HepG2 (cell line): ENCODE data around the gene TTC19. TPM values are rescaled to one million over a fixed set of nuclear protein-coding genes. Genes with fewer than 3 reads are reported as not detected.

Experiments
- ATAC-seq: fragments of 200-7000 bp; cut with Tn5 transposase; 3 replicates; pipeline ENCODE4 v1.9.1; 2020; ENCODE audit warnings: mild to moderate bottlenecking, moderate library complexity
- BruUV-seq: library from RNA; stranded (reverse); fragments of 400-500 nt; replicated peaks from 2 replicates; lab custom pipeline; 2021; lab: Mats Ljungman, UMichigan
- CTCF ChIA-PET: fragments of 300-600 bp; formaldehyde crosslinking; extraction: SDS; loops from one replicate; lab custom pipeline; 2021; ENCODE audit warnings: low total read pairs, inconsistent platforms, low intra/inter-chr PET ratio; lab: Yijun Ruan, JAX
- POLR2A ChIA-PET: fragments of 350-600 bp; sonication (Branson Sonifier 250); formaldehyde crosslinking; loops from one replicate; lab custom pipeline; 2020; ENCODE audit warnings: antibody characterized with exemption, inconsistent platforms; lab: Yijun Ruan, JAX
- DNase-seq: peaks from one replicate; pipeline ENCODE4 v3.0.0-alpha.2; 2015; ENCODE audit warnings: low spot score
- FAIRE-seq: peaks from 3 replicates; lab custom pipeline; 2011; peaks lifted over from hg19 to GRCh38; lab: Jason Lieb, UNC
- H2AFZ ChIP-seq: one replicate; pipeline ENCODE4 v1.6.1; 2011; ENCODE audit warnings: low read length, inconsistent platforms
- H3K27ac ChIP-seq: fragments of 300-600 bp; 3 replicates; pipeline ENCODE4 v1.8.0; 2011; ENCODE audit warnings: mixed run types, mild to moderate bottlenecking, mixed read lengths, low read length, inconsistent platforms; ENCODE audit not compliant: insufficient read depth; ENCODE audit errors: extremely low read length
- H3K27me3 ChIP-seq, 2 experiments: fragments of 200-600 bp in 1 of 2; 2 replicates in 1 of 2; 3 replicates in 1 of 2; pipeline versions ENCODE4 v1.6.0 to v1.8.0; 2011; ENCODE audit warnings: low read length in 2 of 2, mild to moderate bottlenecking in 2 of 2, moderate library complexity in 2 of 2, inconsistent platforms in 1 of 2; ENCODE audit not compliant: insufficient read depth in 2 of 2, control insufficient read depth in 1 of 2
- H3K36me3 ChIP-seq, 2 experiments: fragments of 200-600 bp in 1 of 2; replicated peaks in 1 of 2; 2 replicates in 1 of 2; 3 replicates in 1 of 2; pipeline versions ENCODE4 v1.5.1 to v1.8.0; 2011; ENCODE audit warnings: low read length in 2 of 2, inconsistent platforms in 1 of 2; ENCODE audit not compliant: insufficient read depth in 2 of 2, control insufficient read depth in 1 of 2
- H3K4me1 ChIP-seq: 2 replicates; pipeline ENCODE4 v1.5.1; 2012; ENCODE audit warnings: low read length, inconsistent platforms; ENCODE audit not compliant: insufficient read depth
- H3K4me2 ChIP-seq: 2 replicates; pipeline ENCODE4 v1.6.0; 2011; ENCODE audit warnings: low read depth, low read length, inconsistent platforms
- H3K4me3 ChIP-seq, 3 experiments: fragments of 200-600 bp in 1 of 3; sonication (generic), shearing (Covaris generic) in 1 of 3; replicated peaks in 1 of 3; 2 replicates each; pipeline ENCODE4 v1.5.1; 2011 to 2016; ENCODE audit warnings: low read length in 3 of 3, inconsistent platforms in 2 of 3, low read depth in 2 of 3, mild to moderate bottlenecking in 2 of 3, control low read depth in 1 of 3, mixed read lengths in 1 of 3; ENCODE audit not compliant: insufficient read depth in 1 of 3
- H3K79me2 ChIP-seq: one replicate; pipeline ENCODE4 v1.6.1; 2011; ENCODE audit warnings: low read length, inconsistent platforms; ENCODE audit not compliant: insufficient read depth
- H3K9ac ChIP-seq: 2 replicates; pipeline ENCODE4 v1.6.0; 2011; ENCODE audit warnings: mild to moderate bottlenecking, low read depth, low read length, inconsistent platforms; ENCODE audit not compliant: insufficient read depth
- H3K9me3 ChIP-seq: 2 replicates; pipeline ENCODE4 v1.5.1; 2012; ENCODE audit warnings: mild to moderate bottlenecking, low read length
- H4K20me1 ChIP-seq: 2 replicates; pipeline ENCODE4 v1.6.0; 2011; ENCODE audit warnings: inconsistent platforms, mild to moderate bottlenecking, low read length, moderate library complexity; ENCODE audit not compliant: insufficient read depth
- KAT2B ChIP-seq: fragments of 150-350 bp; IDR thresholded peaks from 2 replicates; pipeline ENCODE4 v1.6.1; 2014; ENCODE audit warnings: low read depth, low read length, borderline replicate concordance
- YEATS4 ChIP-seq: sonication (generic); formaldehyde crosslinking; IDR thresholded peaks from 2 replicates; pipeline ENCODE4 v1.4.0; 2020; ENCODE audit warnings: missing genetic modification reagents, borderline replicate concordance
- ZNF3 ChIP-seq: IDR thresholded peaks from 2 replicates; pipeline ENCODE4 v1.7.0; 2017; ENCODE audit warnings: inconsistent platforms
- WGBS: methylation state at CpG from one replicate; pipeline ENCODE4 v1.1.6; 2017; ENCODE audit warnings: low lambda C conversion rate; 5-methylcytosine and 5-hydroxymethylcytosine counted together
- in situ Hi-C: cut with HindIII; loops from 2 replicates; pipeline ENCODE4 v1.10.0; 2017; ENCODE audit warnings: low pct_unique_long_range_greater_than_20kb; ENCODE audit not compliant: extremely low pct_ligation_motif_present
- intact Hi-C: fragments of 100-400 bp; cut with micrococcal nuclease; formaldehyde crosslinking; loops from one replicate; pipeline ENCODE4 v1.10.0; 2022; ENCODE audit not compliant: unreplicated experiment
- polyA plus RNA-seq, 8 experiments: library from polyadenylated mRNA; depleted of rRNA in 3 of 8; stranded (reverse) in 7 of 8; unstranded in 1 of 8; fragments of >200 nt; fragmentation: Illumina TruSeq in 4 of 8; extraction: Trizol in 4 of 8; gene quantifications; 2 replicates each; pipeline versions ENCODE4 v1.2.1 to v1.2.3, GENCODE V29; 2011 to 2016; ENCODE audit warnings: low read depth in 4 of 8, missing spikeins in 1 of 8, mixed read lengths in 1 of 8; ENCODE audit not compliant: insufficient read depth in 1 of 8
- total RNA-seq, 5 experiments: library from RNA; depleted of rRNA; stranded (reverse); fragments of >200 nt; fragmentation: Illumina TruSeq; extraction: Trizol; gene quantifications; 2 replicates each; pipeline ENCODE4 v1.2.3, GENCODE V29; 2016; ENCODE audit warnings: low read depth in 1 of 5
- TF ChIP-seq, protein P1 (sequence below): sonication (generic); formaldehyde crosslinking; IDR thresholded peaks from 2 replicates; pipeline ENCODE4 v1.5.1; 2020; ENCODE audit warnings: missing genetic modification reagents, mild to moderate bottlenecking, borderline replicate concordance

TTC19 gene
- total and polyA plus RNA-seq, 2 of the 13 experiments (the other 11 are each of a cell fraction or from before 2014, with no cell fraction given) = 4.4 to 24.3 TPM

DNA sequence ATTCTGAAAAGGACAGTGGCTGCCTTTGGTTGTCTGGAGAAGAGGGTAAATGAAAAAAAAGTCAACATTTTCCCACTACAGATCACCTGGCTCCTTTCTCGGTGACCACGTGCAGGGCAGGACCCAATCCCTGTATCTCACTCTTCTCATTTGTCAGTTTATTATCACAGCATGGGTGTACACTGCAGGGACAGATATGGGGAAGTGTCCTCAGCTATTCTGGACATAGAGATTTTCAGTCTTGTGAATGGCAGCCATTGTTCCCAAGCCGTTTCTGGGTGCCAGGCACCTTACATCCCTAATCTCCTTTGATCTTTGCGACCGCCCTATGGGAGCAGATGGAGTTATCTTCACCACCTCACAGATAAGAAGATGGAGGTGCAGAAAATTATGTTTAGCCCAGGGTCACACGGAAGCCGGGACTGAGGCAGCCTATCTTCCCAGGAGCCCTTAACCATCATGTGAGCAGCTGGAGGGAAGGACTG is 47.5 kb upstream of the TTC19 start:
- no peaks in the 10 kb centered on the region for H3K27me3 ChIP-seq
- in situ Hi-C loops = no loop called here
- peaks cover 7 to 10% of the 10 kb centered on the region in 2 experiments; a peak in 4 of 5 replicates for H3K36me3 ChIP-seq
- no peak overlapping the region for H3K9ac ChIP-seq
- CTCF ChIA-PET = no interaction called here
- no peak overlapping the region for H3K27ac ChIP-seq
- intact Hi-C loops = no loop called here
- H3K9me3 ChIP-seq = no peaks in the 10 kb centered on the region
- H4K20me1 ChIP-seq = no peaks in the 10 kb centered on the region
- BruUV-seq = no TSS peak
- H3K4me2 ChIP-seq = no peak overlapping the region
- ATAC-seq (no peak), FAIRE-seq (no peak), DNase-seq (no peak)
- POLR2A ChIA-PET = interaction anchor here (1.4 kb wide), 1 partner anchor 47 kb away, joined by 3 read pairs; the partner anchor contains the start of genes TTC19 and ZSWIM7
- TF ChIP-seq ZNF3 (CRISPR knock-in tag) = no peak
- TF ChIP-seq YEATS4 (CRISPR knock-in tag) = no peak
- TF ChIP-seq, protein P1, sequence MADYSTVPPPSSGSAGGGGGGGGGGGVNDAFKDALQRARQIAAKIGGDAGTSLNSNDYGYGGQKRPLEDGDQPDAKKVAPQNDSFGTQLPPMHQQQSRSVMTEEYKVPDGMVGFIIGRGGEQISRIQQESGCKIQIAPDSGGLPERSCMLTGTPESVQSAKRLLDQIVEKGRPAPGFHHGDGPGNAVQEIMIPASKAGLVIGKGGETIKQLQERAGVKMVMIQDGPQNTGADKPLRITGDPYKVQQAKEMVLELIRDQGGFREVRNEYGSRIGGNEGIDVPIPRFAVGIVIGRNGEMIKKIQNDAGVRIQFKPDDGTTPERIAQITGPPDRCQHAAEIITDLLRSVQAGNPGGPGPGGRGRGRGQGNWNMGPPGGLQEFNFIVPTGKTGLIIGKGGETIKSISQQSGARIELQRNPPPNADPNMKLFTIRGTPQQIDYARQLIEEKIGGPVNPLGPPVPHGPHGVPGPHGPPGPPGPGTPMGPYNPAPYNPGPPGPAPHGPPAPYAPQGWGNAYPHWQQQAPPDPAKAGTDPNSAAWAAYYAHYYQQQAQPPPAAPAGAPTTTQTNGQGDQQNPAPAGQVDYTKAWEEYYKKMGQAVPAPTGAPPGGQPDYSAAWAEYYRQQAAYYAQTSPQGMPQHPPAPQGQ (CRISPR knock-in tag) = no peak
- TF ChIP-seq KAT2B = no peak
- 90% methylated on average over 7 of the region's 7 CpGs for WGBS
- H2AFZ ChIP-seq = no peak overlapping the region
- H3K4me3 ChIP-seq = no peak overlapping the region
- peaks cover 21% of the 10 kb centered on the region for H3K79me2 ChIP-seq
- H3K4me1 ChIP-seq = peaks cover 31% of the 10 kb centered on the region
